Stomach (tissue), 9 donors: ENCODE measurements around the gene HTR2B. TPM values are rescaled to one million over a fixed set of nuclear protein-coding genes. Genes with fewer than 3 reads are reported as not detected.

Experiments
- DNase-seq, 2 donors: peaks; one replicate each; pipeline versions ENCODE4 v3.0.0 to v3.0.0-alpha.2; 2013 to 2019
- H3K27ac ChIP-seq, 5 donors: fragments of 200-600 bp in 4 of 5; sonication (generic) in 4 of 5; one replicate each; pipeline ENCODE4 v1.5.1; 2013 to 2019; ENCODE audit warnings: mild to moderate bottlenecking in 1 of 5, moderate library complexity in 1 of 5
- H3K27me3 ChIP-seq, 3 donors: fragments of 200-600 bp; sonication (generic); one replicate each; pipeline ENCODE4 v1.5.1; 2017 to 2019; ENCODE audit warnings: mixed run types in 1 of 3
- H3K36me3 ChIP-seq, 4 donors: fragments of 200-600 bp; sonication (generic); 1 replicate in 3 of 4; 2 replicates in 1 of 4; pipeline ENCODE4 v1.5.1; 2016 to 2019
- H3K4me1 ChIP-seq, 4 donors: fragments of 200-600 bp; sonication (generic); one replicate each; pipeline ENCODE4 v1.5.1; 2016 to 2019
- H3K4me3 ChIP-seq, 4 donors: fragments of 200-600 bp; sonication (generic) in 3 of 4; one replicate each; pipeline ENCODE4 v1.5.1; 2016 to 2019; ENCODE audit warnings: mild to moderate bottlenecking in 1 of 4
- H3K9me3 ChIP-seq, 4 donors: fragments of 200-600 bp; sonication (generic); one replicate each; pipeline ENCODE4 v1.5.1; 2016 to 2019
- CTCF ChIP-seq, 7 experiments: fragments of 450-650 bp in 4 of 7; fragments of 200-600 bp in 3 of 7; sonication (generic) in 3 of 7; IDR thresholded peaks; one replicate each; pipeline ENCODE4 v1.5.1; 2016 to 2019; ENCODE audit warnings: antibody characterized with exemption in 7 of 7, control low read depth in 2 of 7, mild to moderate bottlenecking in 1 of 7
- EP300 ChIP-seq: sonication (generic); formaldehyde crosslinking; IDR thresholded peaks from one replicate; pipeline ENCODE4 v1.6.1; 2017; ENCODE audit warnings: antibody characterized with exemption
- POLR2A ChIP-seq, 4 donors: fragments of 450-650 bp; IDR thresholded peaks; one replicate each; pipeline ENCODE4 v1.6.1; 2016; ENCODE audit warnings: antibody characterized with exemption in 4 of 4, control low read depth in 2 of 4, mild to moderate bottlenecking in 1 of 4, moderate library complexity in 1 of 4
- POLR2AphosphoS5 ChIP-seq, 3 donors: sonication (generic); formaldehyde crosslinking; IDR thresholded peaks; one replicate each; pipeline ENCODE4 v1.6.1; 2016; ENCODE audit warnings: antibody characterized with exemption in 3 of 3
- WGBS, 5 donors: extraction: QIAGEN DNeasy Blood & Tissue Kit in 3 of 5; methylation state at CpG; one replicate each; pipeline versions ENCODE4 v1.1.5 to v1.1.7; 2013 to 2018; 5-methylcytosine and 5-hydroxymethylcytosine counted together
- intact Hi-C: fragments of 100-400 bp; cut with DNase I; formaldehyde crosslinking; loops from one replicate; pipeline ENCODE4 v1.15.1; 2023; ENCODE audit warnings: low total_unique reads
- polyA plus RNA-seq, 3 donors: library from polyadenylated mRNA; stranded (reverse); fragments of 200-250 nt; gene quantifications; one replicate each; pipeline ENCODE4 v1.2.3, GENCODE V29; 2013
- total RNA-seq, 5 donors: library from RNA; depleted of rRNA; stranded (reverse); fragments of >200 nt; gene quantifications; one replicate each; pipeline versions ENCODE4 v1.1.0 to v1.2.3, GENCODE V29; 2014 to 2016
- donor health status: healthy with polysubstance abuse.
- donor health status: Bipolar disorder and iron deficiency.
- donor health status: healthy.

HTR2B gene
- total and polyA plus RNA-seq, 8 donors = 0.35 to 32.1 (median 1.3) TPM; not detected in 3

- no peak overlapping the region for H3K4me3 ChIP-seq
- TF ChIP-seq POLR2A (IDR thresholded peaks at IDR 0.05) = no peak
- no peak for TF ChIP-seq CTCF (IDR thresholded peaks at IDR 0.05)
- TF ChIP-seq POLR2AphosphoS5 (IDR thresholded peaks at IDR 0.05) = no peak
- TF ChIP-seq EP300 = no peak
- H3K27me3 ChIP-seq = no peaks in the 10 kb centered on the region
- H3K27ac ChIP-seq = no peak overlapping the region
- H3K4me1 ChIP-seq = peaks cover 0 to 65% (median 21%) of the 10 kb centered on the region in 4 donors
- intact Hi-C loops = no loop called here
- WGBS, 5 donors = 95 to 97% (median 96%) methylated on average over 9 of the region's 9 CpGs
- no peaks in the 10 kb centered on the region for H3K9me3 ChIP-seq
- no peak for DNase-seq
- H3K36me3 ChIP-seq = no peaks in the 10 kb centered on the region
These were observed 2.6 kb upstream of the HTR2B start for GRCh38 chr2:231127480-231127879.

- Histone ChIP-seq H3K27me3 (no peaks in the 10 kb centered on the region), H3K9me3 (no peaks in the 10 kb centered on the region), H3K36me3 (no peaks in the 10 kb centered on the region), H3K4me1 (peaks cover 0 to 57% (median 21%) of the 10 kb centered on the region in 4 donors), H3K4me3 (no peak overlapping the region), H3K27ac (no peak overlapping the region)
- intact Hi-C loops = no loop called here
- TF ChIP-seq POLR2AphosphoS5 (IDR thresholded peaks at IDR 0.05) (no peak), EP300 (no peak), POLR2A (IDR thresholded peaks at IDR 0.05) (no peak), CTCF (IDR thresholded peaks at IDR 0.05) (no peak)
- 91 to 96% (median 95%) methylated on average over 7 of the region's 7 CpGs for WGBS, 5 donors
- DNase-seq = no peak
These were observed 1.3 kb upstream of the HTR2B start for GRCh38 chr2:231126123-231126522.

- WGBS, 5 donors = 26 to 56% (median 32%) methylated on average over 4 of the region's 4 CpGs
- H3K4me1 ChIP-seq = peaks cover 0 to 47% (median 22%) of the 10 kb centered on the region in 4 donors
- peak overlapping the region in 3 of 4 donors; percentile 12 to 24 (median 15) for H3K4me3 ChIP-seq
These were observed 1.4 kb downstream of the HTR2B start for GRCh38 chr2:231123362-231123898.

GRCh38 chr2:231118614-231118942, 6.3 kb downstream of the HTR2B start:
- H3K4me1 ChIP-seq = peaks cover 0 to 33% (median 14%) of the 10 kb centered on the region in 4 donors
- peak overlapping the region in 1 of 5 donors; percentile 28 for H3K27ac ChIP-seq
- H3K27me3 ChIP-seq = no peaks in the 10 kb centered on the region
- intact Hi-C loops = no loop called here
- H3K9me3 ChIP-seq = no peaks in the 10 kb centered on the region
- WGBS, 5 donors = 46 to 73% (median 64%) methylated on average over 2 of the region's 2 CpGs
- H3K4me3 ChIP-seq = no peak overlapping the region
- TF ChIP-seq POLR2A (IDR thresholded peaks at IDR 0.05) (no peak), EP300 (no peak), POLR2AphosphoS5 (IDR thresholded peaks at IDR 0.05) (no peak), CTCF (IDR thresholded peaks at IDR 0.05) (no peak)
- H3K36me3 ChIP-seq = peaks cover 0 to 2% (median 0%) of the 10 kb centered on the region in 4 donors
- DNase-seq = no peak

More at GRCh38 chr2:231123362-231123898, 1.4 kb downstream of the HTR2B start:
- peak in 1 of 2 donors; percentile 30 for DNase-seq
- no peaks in the 10 kb centered on the region for H3K36me3 ChIP-seq
- TF ChIP-seq POLR2AphosphoS5 (IDR thresholded peaks at IDR 0.05) (peak in 1 of 3 donors; percentile 21), POLR2A (IDR thresholded peaks at IDR 0.05) (no peak)
- intact Hi-C loops = no loop called here
- no peaks in the 10 kb centered on the region for H3K27me3 ChIP-seq
- peak overlapping the region in 2 of 5 donors; percentile 23 to 62 for H3K27ac ChIP-seq
- H3K9me3 ChIP-seq = no peaks in the 10 kb centered on the region

GRCh38 chr2:231117922-231118613, 6.8 kb downstream of the HTR2B start:
- 48 to 64% (median 51%) methylated on average over 4 of the region's 4 CpGs for WGBS, 5 donors
- intact Hi-C loops = no loop called here
- no peaks in the 10 kb centered on the region for H3K27me3 ChIP-seq

More at GRCh38 chr2:231117922-231118613, 6.8 kb downstream of the HTR2B start:
- H3K4me1 ChIP-seq = peaks cover 0 to 32% (median 11%) of the 10 kb centered on the region in 4 donors
- H3K4me3 ChIP-seq = no peak overlapping the region
- DNase-seq = no peak
- no peak for TF ChIP-seq EP300
- no peak for TF ChIP-seq POLR2AphosphoS5 (IDR thresholded peaks at IDR 0.05)
- TF ChIP-seq CTCF (IDR thresholded peaks at IDR 0.05) = no peak
- no peak for TF ChIP-seq POLR2A (IDR thresholded peaks at IDR 0.05)
- H3K9me3 ChIP-seq = no peaks in the 10 kb centered on the region
- H3K36me3 ChIP-seq = peaks cover 0 to 7% (median 0%) of the 10 kb centered on the region in 4 donors
- peak overlapping the region in 1 of 5 donors; percentile 28 for H3K27ac ChIP-seq
